Parathyroid adenoma (tissue), 2 donors: ENCODE data around the gene PDCD7.

Experiments used
- H2AFZ ChIP-seq: fragments of 300-600 bp; sonication (generic); one replicate; pipeline ENCODE4 v1.7.0; 2017; ENCODE audit warnings: antibody characterized with exemption, mild to moderate bottlenecking
- H3K27ac ChIP-seq: fragments of 300-600 bp; sonication (generic); one replicate; pipeline ENCODE4 v1.7.0; 2017
- H3K27me3 ChIP-seq: fragments of 300-600 bp; sonication (generic); one replicate; pipeline ENCODE4 v1.7.0; 2017; ENCODE audit warnings: low read length; ENCODE audit not compliant: control insufficient read depth, insufficient read depth
- H3K36me3 ChIP-seq: fragments of 300-600 bp; sonication (generic); one replicate; pipeline ENCODE4 v1.7.0; 2017; ENCODE audit warnings: low read length; ENCODE audit not compliant: control insufficient read depth, insufficient read depth
- H3K4me1 ChIP-seq: fragments of 300-600 bp; sonication (generic); one replicate; pipeline ENCODE4 v1.7.0; 2017; ENCODE audit warnings: control low read depth
- H3K4me2 ChIP-seq: fragments of 300-600 bp; sonication (generic); one replicate; pipeline ENCODE4 v1.7.0; 2017; ENCODE audit warnings: low read length
- H3K4me3 ChIP-seq: fragments of 300-600 bp; sonication (generic); one replicate; pipeline ENCODE4 v1.7.0; 2017; ENCODE audit warnings: low read depth, low read length
- H3K79me2 ChIP-seq: fragments of 300-600 bp; sonication (generic); one replicate; pipeline ENCODE4 v1.7.0; 2017; ENCODE audit warnings: control low read depth
- H3K9ac ChIP-seq: fragments of 300-600 bp; sonication (generic); one replicate; pipeline ENCODE4 v1.7.0; 2017; ENCODE audit warnings: mild to moderate bottlenecking
- H3K9me3 ChIP-seq: fragments of 300-600 bp; sonication (generic); one replicate; pipeline ENCODE4 v1.7.0; 2017; ENCODE audit warnings: low read length; ENCODE audit not compliant: control insufficient read depth
- TF ChIP-seq, protein P1 (sequence below): fragments of 300-600 bp; sonication (generic); IDR thresholded peaks from one replicate; pipeline ENCODE4 v1.7.0; 2017; ENCODE audit warnings: antibody characterized with exemption, mild to moderate bottlenecking
- donor health status: primary hyperparathyroidism.

Gene PDCD7

DNA sequence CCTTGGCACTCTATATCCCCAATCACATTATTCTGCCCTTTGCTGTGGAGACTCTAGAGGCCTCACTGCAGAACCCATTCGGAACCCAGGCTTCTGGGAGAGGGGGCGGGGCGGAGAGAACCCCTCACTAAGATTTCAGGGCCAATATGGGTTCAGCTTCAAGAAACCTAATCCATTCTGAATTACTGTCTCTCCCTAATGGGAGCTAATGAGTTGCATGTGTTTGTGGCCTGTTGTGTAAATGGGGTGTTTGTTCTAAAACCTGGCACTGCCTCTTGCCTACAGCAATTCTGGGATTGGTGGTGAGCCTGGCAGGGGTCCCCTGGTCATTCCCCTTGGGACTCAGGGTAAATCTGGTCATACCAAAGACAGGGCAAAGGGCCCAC, 65.2 kb downstream of the PDCD7 start:
- Histone ChIP-seq H3K4me3 (no peak overlapping the region), H3K4me1 (no peaks in the 10 kb centered on the region)
- TF ChIP-seq, protein P1, sequence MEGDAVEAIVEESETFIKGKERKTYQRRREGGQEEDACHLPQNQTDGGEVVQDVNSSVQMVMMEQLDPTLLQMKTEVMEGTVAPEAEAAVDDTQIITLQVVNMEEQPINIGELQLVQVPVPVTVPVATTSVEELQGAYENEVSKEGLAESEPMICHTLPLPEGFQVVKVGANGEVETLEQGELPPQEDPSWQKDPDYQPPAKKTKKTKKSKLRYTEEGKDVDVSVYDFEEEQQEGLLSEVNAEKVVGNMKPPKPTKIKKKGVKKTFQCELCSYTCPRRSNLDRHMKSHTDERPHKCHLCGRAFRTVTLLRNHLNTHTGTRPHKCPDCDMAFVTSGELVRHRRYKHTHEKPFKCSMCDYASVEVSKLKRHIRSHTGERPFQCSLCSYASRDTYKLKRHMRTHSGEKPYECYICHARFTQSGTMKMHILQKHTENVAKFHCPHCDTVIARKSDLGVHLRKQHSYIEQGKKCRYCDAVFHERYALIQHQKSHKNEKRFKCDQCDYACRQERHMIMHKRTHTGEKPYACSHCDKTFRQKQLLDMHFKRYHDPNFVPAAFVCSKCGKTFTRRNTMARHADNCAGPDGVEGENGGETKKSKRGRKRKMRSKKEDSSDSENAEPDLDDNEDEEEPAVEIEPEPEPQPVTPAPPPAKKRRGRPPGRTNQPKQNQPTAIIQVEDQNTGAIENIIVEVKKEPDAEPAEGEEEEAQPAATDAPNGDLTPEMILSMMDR, result no peak

DNA sequence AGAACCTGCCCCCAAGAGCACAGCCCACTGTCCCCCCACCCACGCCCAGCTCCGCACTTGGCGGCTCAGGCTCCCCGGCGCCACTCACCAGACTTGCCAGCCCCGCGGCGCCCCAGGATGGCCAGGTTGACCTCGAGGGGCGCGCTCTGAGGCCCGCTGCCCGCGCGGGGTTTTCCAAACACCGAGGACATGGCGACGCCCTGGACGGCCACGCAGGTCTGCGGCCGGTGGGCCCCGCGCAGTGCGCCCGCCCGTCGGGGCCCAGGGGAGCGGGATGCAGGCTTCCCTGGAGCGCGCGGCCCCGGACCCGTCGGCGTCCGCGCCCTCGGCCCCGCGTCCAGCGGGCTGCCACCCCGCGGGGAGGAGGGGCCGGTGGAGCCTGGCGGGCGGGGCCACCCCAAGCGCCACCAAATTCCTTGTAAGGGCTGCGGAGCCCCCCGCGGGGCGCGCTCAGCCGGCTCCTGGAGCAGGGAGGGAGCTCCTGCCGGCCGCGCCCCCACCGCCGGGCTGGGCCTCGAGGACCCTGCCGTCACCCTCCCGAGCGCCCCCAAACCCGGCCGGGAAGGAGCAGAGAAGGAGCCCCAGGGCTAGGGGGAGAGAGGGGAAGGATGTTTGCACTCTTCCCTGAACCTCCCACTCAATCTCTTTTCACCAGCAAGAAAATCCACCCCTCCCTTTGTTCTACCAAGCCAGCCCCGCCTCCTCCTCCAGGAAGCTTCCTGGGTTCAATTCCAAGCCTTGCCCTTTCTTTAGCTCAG, 65.8 kb downstream of the PDCD7 start, which contains the start of gene RASL12:
RASL12 (minus strand) TSS at position 347 of the 758 bp plus-strand sequence; CDS start at position 191, 156 bp downstream.
- Histone ChIP-seq H3K79me2 (no peaks in the 10 kb centered on the region), H3K4me1 (no peaks in the 10 kb centered on the region), H2AFZ (peak within 1 kb of the TSS; percentile 64), H3K27me3 (no peaks in the 10 kb centered on the region), H3K36me3 (no peaks in the 10 kb centered on the region), H3K4me2 (no peak within 1 kb of the TSS), H3K9ac (no peak within 1 kb of the TSS), H3K27ac (no peak within 1 kb of the TSS), H3K9me3 (no peaks in the 10 kb centered on the region), H3K4me3 (peak within 1 kb of the TSS; percentile 22)
- TF ChIP-seq, protein P1, result no peak

More for the DNA sequence above, 65.2 kb downstream of the PDCD7 start:
- Histone ChIP-seq H3K27ac (no peak overlapping the region), H3K9me3 (no peaks in the 10 kb centered on the region), H3K36me3 (no peaks in the 10 kb centered on the region), H3K27me3 (no peaks in the 10 kb centered on the region), H3K79me2 (no peaks in the 10 kb centered on the region), H3K4me2 (no peak overlapping the region), H3K9ac (no peak overlapping the region), H2AFZ (no peak overlapping the region)
